ENCODE measurements around the gene BAZ1B.

GRCh38 chr7:73426016-73426415 is 96.1 kb downstream of the BAZ1B start:
- TF ChIP-seq CTCF (IDR thresholded peaks at IDR 0.05) (no peak), POLR2A (IDR thresholded peaks at IDR 0.05) (no peak)

All from body of pancreas (tissue), 4 donors.